Endothelial cell of umbilical vein (primary cell): ENCODE data around the gene KRT79. TPM values are rescaled to one million over a fixed set of nuclear protein-coding genes. Genes with fewer than 3 reads are reported as not detected.

Experiments used
- BruUV-seq: library from RNA; stranded (reverse); fragments of 400-500 nt; replicated peaks from 2 replicates; lab custom pipeline; 2021; lab: Mats Ljungman, UMichigan
- CTCF ChIA-PET: fragments of 300-600, 350-600 bp; sonication (Branson Sonifier 250); formaldehyde crosslinking; loops from one replicate; lab custom pipeline; 2021; ENCODE audit warnings: antibody characterized with exemption, inconsistent platforms; lab: Charles Lee
- POLR2A ChIA-PET: fragments of 300-600, 350-600 bp; sonication (Branson Sonifier 250); formaldehyde crosslinking; loops from one replicate; lab custom pipeline; 2021; ENCODE audit warnings: antibody characterized with exemption, inconsistent platforms; lab: Charles Lee
- DNase-seq: peaks from one replicate; pipeline ENCODE4 v3.0.0-alpha.2; 2011; ENCODE audit warnings: low read depth, low spot score
- FAIRE-seq: peaks from 2 replicates; lab custom pipeline; 2011; peaks lifted over from hg19 to GRCh38; lab: Jason Lieb, UNC
- H2AFZ ChIP-seq: 2 replicates; pipeline ENCODE4 v1.6.0; 2012; ENCODE audit warnings: low read depth, low read length, control low read depth, inconsistent platforms
- H3K27ac ChIP-seq: 2 replicates; pipeline ENCODE4 v1.5.1; 2011; ENCODE audit warnings: low read depth, mild to moderate bottlenecking, control low read depth, low read length, moderate library complexity; ENCODE audit not compliant: insufficient read depth
- H3K27me3 ChIP-seq, 2 experiments: 2 replicates each; pipeline versions ENCODE4 v1.6.0 to v1.6.1; 2011; ENCODE audit warnings: low read length in 2 of 2, mixed read lengths in 1 of 2; ENCODE audit not compliant: control insufficient read depth in 2 of 2, insufficient read depth in 2 of 2
- H3K36me3 ChIP-seq, 2 experiments: 2 replicates in 1 of 2; 3 replicates in 1 of 2; pipeline ENCODE4 v1.5.1; 2011; ENCODE audit warnings: low read length in 2 of 2, mild to moderate bottlenecking in 1 of 2, moderate library complexity in 1 of 2; ENCODE audit not compliant: control insufficient read depth in 2 of 2, insufficient read depth in 2 of 2; ENCODE audit errors: extremely low read depth in 1 of 2
- H3K4me1 ChIP-seq: 3 replicates; pipeline ENCODE4 v1.5.1; 2011; ENCODE audit warnings: mild to moderate bottlenecking, low read length; ENCODE audit not compliant: control insufficient read depth, insufficient read depth; ENCODE audit errors: extremely low read depth
- H3K4me2 ChIP-seq: 2 replicates; pipeline ENCODE4 v1.6.1; 2011; ENCODE audit warnings: low read length, control low read depth, mixed read lengths; ENCODE audit not compliant: insufficient read depth
- H3K4me3 ChIP-seq, 3 experiments: fragments of 200-600 bp in 1 of 3; sonication (generic), shearing (Covaris generic) in 1 of 3; replicated peaks in 1 of 3; 2 replicates each; pipeline ENCODE4 v1.5.1; 2011 to 2016; ENCODE audit warnings: control low read depth in 3 of 3, low read length in 3 of 3, mild to moderate bottlenecking in 2 of 3, inconsistent platforms in 1 of 3, low read depth in 1 of 3, moderate library complexity in 1 of 3; ENCODE audit not compliant: insufficient read depth in 1 of 3
- H3K79me2 ChIP-seq: 2 replicates; pipeline ENCODE4 v1.6.0; 2012; ENCODE audit warnings: low read length, inconsistent platforms; ENCODE audit not compliant: control insufficient read depth, insufficient read depth
- H3K9ac ChIP-seq: replicated peaks from 2 replicates; pipeline ENCODE3; 2011; ENCODE audit warnings: low read length, control low read depth; ENCODE audit not compliant: insufficient read depth; ENCODE audit errors: extremely low read depth
- H3K9me1 ChIP-seq: replicated peaks from 3 replicates; pipeline ENCODE4 v1.6.0; 2011; ENCODE audit warnings: mild to moderate bottlenecking, low read length; ENCODE audit not compliant: control insufficient read depth, insufficient read depth; ENCODE audit errors: extremely low read depth
- H3K9me3 ChIP-seq: replicated peaks from 2 replicates; pipeline ENCODE4 v1.5.1; 2012; ENCODE audit warnings: low read length, inconsistent platforms; ENCODE audit not compliant: control insufficient read depth, insufficient read depth
- H4K20me1 ChIP-seq: replicated peaks from 2 replicates; pipeline ENCODE3; 2011; ENCODE audit warnings: mild to moderate bottlenecking, low read length; ENCODE audit not compliant: control insufficient read depth, insufficient read depth; ENCODE audit errors: extremely low read depth
- EZH2 ChIP-seq: IDR thresholded peaks from 2 replicates; pipeline ENCODE4 v1.6.1; 2012; ENCODE audit warnings: borderline replicate concordance, low read depth, mild to moderate bottlenecking, moderate library complexity, low read length, inconsistent platforms; ENCODE audit not compliant: severe bottlenecking
- FOS ChIP-seq: IDR thresholded peaks from 2 replicates; pipeline ENCODE4 v1.6.1; 2011; ENCODE audit warnings: mild to moderate bottlenecking, low read length, moderate library complexity, borderline replicate concordance; ENCODE audit not compliant: insufficient read depth
- GATA2 ChIP-seq: IDR thresholded peaks from 2 replicates; pipeline ENCODE4 v1.7.0; 2011; ENCODE audit warnings: low read depth, mild to moderate bottlenecking, moderate library complexity, mixed read lengths, low read length; ENCODE audit not compliant: insufficient read length, insufficient read depth
- JUN ChIP-seq: IDR thresholded peaks from 2 replicates; pipeline ENCODE4 v1.6.1; 2011; ENCODE audit warnings: borderline replicate concordance, low read depth; ENCODE audit not compliant: insufficient read length, insufficient read depth
- MYC ChIP-seq: IDR thresholded peaks from one replicate; pipeline ENCODE4 v1.6.1; 2011; ENCODE audit warnings: mild to moderate bottlenecking, low read depth, low read length
- POLR2A ChIP-seq: IDR thresholded peaks from 2 replicates; pipeline ENCODE4 v1.6.1; 2012; ENCODE audit warnings: low read depth, mild to moderate bottlenecking, control low read depth, low read length
- POLR2AphosphoS5 ChIP-seq: IDR thresholded peaks from 2 replicates; pipeline ENCODE4 v1.6.1; 2012; ENCODE audit warnings: low read depth, mild to moderate bottlenecking, control low read depth, low read length, moderate library complexity; ENCODE audit not compliant: insufficient read depth
- dilution Hi-C: fragments of 300-500 bp; cut with MboI; formaldehyde crosslinking; loops from one replicate; pipeline ENCODE4 v1.15.0; 2019; ENCODE audit warnings: low sequenced_read_pairs; ENCODE audit not compliant: extremely low pct_ligation_motif_present
- intact Hi-C: fragments of 100-400 bp; cut with micrococcal nuclease; formaldehyde crosslinking; loops from one replicate; pipeline ENCODE4 v1.10.0; 2022
- polyA plus RNA-seq, 4 experiments: library from polyadenylated mRNA; depleted of rRNA in 3 of 4; stranded (reverse) in 3 of 4; unstranded in 1 of 4; fragments of >200 nt; gene quantifications; 2 replicates each; pipeline versions ENCODE4 v1.2.1 to v1.2.3, GENCODE V29; 2011 to 2012; ENCODE audit warnings: missing spikeins in 1 of 4
- total RNA-seq: library from RNA; stranded (reverse); gene quantifications from 2 replicates; pipeline ENCODE4 v1.2.3, GENCODE V29; 2021
- TF ChIP-seq, protein P1 (sequence below), 2 donors: IDR thresholded peaks; 1 replicate in 1 of 2; 2 replicates in 1 of 2; pipeline ENCODE4 v1.5.1; 2011; ENCODE audit warnings: low read length in 2 of 2, mild to moderate bottlenecking in 2 of 2, moderate library complexity in 2 of 2, control low read depth in 1 of 2, inconsistent platforms in 1 of 2, low read depth in 1 of 2; ENCODE audit not compliant: insufficient read depth in 1 of 2; ENCODE audit errors: extremely low read depth in 1 of 2
- TF ChIP-seq, protein P2 (sequence below): IDR thresholded peaks from 2 replicates; pipeline ENCODE4 v1.6.1; 2011; ENCODE audit not compliant: insufficient read depth, insufficient read length

The KRT79 gene
- total and polyA plus RNA-seq, 2 donors (not counting 3 experiments of a cell fraction or from before 2014, with no cell fraction given) = not detected

DNA sequence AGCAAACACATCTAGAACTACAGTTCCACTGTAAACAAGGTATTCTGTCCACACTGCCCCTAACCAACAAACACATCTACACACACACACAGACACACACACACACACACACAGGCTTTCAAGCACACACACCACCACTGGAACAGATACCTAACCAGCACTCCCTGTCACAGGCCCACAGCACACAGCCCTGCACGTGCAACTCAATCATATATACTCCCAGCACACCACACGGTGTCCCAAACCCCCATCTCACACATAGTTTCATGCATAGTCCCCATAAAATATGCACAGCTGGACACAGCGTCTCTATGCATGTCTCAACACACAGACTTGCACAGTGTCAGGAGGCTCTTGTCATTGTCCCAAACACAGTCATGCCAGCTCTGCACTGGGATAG, 43.1 kb upstream of the KRT79 start:
- intact Hi-C loops = loop anchor here (10.0 kb wide), 1 partner anchor 662 kb away; no protein-coding TSS in a partner anchor
- FAIRE-seq = no peak
- POLR2A ChIA-PET = no interaction called here

More for the DNA sequence above, 43.1 kb upstream of the KRT79 start:
- Histone ChIP-seq H3K36me3 (no peaks in the 10 kb centered on the region), H2AFZ (no peak overlapping the region), H3K4me2 (no peak overlapping the region), H3K4me3 (no peak overlapping the region), H3K79me2 (no peaks in the 10 kb centered on the region), H3K27me3 (no peaks in the 10 kb centered on the region), H3K9me1 (no peaks in the 10 kb centered on the region), H3K9ac (no peak overlapping the region), H3K27ac (no peak overlapping the region), H3K4me1 (peaks cover 12% of the 10 kb centered on the region), H4K20me1 (no peaks in the 10 kb centered on the region), H3K9me3 (no peaks in the 10 kb centered on the region)
- DNase-seq = no peak
- dilution Hi-C loops = loop anchor here (25.0 kb wide), 1 partner anchor 110 kb away; no protein-coding TSS in a partner anchor
- TF ChIP-seq MYC (no peak), POLR2AphosphoS5 (no peak), POLR2A (no peak), GATA2 (no peak), EZH2 (no peak), JUN (no peak), FOS (no peak)
- TF ChIP-seq, protein P1, sequence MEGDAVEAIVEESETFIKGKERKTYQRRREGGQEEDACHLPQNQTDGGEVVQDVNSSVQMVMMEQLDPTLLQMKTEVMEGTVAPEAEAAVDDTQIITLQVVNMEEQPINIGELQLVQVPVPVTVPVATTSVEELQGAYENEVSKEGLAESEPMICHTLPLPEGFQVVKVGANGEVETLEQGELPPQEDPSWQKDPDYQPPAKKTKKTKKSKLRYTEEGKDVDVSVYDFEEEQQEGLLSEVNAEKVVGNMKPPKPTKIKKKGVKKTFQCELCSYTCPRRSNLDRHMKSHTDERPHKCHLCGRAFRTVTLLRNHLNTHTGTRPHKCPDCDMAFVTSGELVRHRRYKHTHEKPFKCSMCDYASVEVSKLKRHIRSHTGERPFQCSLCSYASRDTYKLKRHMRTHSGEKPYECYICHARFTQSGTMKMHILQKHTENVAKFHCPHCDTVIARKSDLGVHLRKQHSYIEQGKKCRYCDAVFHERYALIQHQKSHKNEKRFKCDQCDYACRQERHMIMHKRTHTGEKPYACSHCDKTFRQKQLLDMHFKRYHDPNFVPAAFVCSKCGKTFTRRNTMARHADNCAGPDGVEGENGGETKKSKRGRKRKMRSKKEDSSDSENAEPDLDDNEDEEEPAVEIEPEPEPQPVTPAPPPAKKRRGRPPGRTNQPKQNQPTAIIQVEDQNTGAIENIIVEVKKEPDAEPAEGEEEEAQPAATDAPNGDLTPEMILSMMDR (IDR thresholded peaks at IDR 0.05; ENCODE audit: extremely low read depth in 1 of 2, insufficient read depth in 1 of 2, low read depth in 1 of 2, low read length in 2 of 2) = no peak
- TF ChIP-seq, protein P2, sequence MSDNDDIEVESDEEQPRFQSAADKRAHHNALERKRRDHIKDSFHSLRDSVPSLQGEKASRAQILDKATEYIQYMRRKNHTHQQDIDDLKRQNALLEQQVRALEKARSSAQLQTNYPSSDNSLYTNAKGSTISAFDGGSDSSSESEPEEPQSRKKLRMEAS = no peak
- CTCF ChIA-PET = interaction anchor here (1.0 to 4.8 kb wide), 4 partner anchors 103 to 852 kb away, joined by 4 to 135 read pairs (median 10); no protein-coding TSS in a partner anchor
- no TSS peak for BruUV-seq
